GM12874 (cell line): Measurements from ENCODE around the gene COG3.

ENCODE experiments used
- TF ChIP-seq, protein P1 (sequence below): IDR thresholded peaks from 2 replicates; pipeline ENCODE4 v1.5.1; 2011; ENCODE audit warnings: low read depth, mild to moderate bottlenecking, control low read depth, low read length, moderate library complexity; ENCODE audit not compliant: insufficient read depth

The COG3 gene

DNA sequence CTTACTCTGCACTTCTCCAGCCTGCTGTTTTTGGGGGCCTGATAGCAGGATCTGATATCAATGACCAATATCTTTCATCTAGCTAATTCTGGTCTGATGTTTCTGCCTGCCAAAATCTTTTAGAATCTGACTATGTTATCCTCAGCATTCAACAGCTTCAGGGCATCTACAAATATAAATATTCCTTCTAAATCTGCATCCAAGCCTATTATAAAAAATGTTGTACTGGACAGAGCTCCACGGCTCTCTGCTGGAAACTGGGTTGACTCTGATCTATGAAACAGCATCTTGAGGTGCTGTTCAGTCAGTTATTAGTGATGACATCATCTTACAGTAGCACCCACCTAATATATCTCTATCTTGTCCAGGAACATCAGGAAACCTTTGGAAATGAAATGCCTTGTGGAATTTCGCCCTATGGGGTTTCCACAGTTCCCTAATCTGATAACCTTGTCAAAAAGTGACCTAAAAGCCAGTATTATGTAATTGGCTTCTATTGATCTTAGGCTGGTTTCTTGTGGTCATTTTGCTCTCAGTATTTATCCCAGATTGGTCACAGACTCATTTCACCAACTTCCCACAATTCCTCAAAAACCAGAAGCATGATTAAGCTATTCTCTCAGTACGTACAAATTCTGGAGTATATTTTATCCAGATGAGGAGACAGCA is 117.8 kb downstream of the COG3 start:
- TF ChIP-seq, protein P1, sequence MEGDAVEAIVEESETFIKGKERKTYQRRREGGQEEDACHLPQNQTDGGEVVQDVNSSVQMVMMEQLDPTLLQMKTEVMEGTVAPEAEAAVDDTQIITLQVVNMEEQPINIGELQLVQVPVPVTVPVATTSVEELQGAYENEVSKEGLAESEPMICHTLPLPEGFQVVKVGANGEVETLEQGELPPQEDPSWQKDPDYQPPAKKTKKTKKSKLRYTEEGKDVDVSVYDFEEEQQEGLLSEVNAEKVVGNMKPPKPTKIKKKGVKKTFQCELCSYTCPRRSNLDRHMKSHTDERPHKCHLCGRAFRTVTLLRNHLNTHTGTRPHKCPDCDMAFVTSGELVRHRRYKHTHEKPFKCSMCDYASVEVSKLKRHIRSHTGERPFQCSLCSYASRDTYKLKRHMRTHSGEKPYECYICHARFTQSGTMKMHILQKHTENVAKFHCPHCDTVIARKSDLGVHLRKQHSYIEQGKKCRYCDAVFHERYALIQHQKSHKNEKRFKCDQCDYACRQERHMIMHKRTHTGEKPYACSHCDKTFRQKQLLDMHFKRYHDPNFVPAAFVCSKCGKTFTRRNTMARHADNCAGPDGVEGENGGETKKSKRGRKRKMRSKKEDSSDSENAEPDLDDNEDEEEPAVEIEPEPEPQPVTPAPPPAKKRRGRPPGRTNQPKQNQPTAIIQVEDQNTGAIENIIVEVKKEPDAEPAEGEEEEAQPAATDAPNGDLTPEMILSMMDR: no peak

DNA sequence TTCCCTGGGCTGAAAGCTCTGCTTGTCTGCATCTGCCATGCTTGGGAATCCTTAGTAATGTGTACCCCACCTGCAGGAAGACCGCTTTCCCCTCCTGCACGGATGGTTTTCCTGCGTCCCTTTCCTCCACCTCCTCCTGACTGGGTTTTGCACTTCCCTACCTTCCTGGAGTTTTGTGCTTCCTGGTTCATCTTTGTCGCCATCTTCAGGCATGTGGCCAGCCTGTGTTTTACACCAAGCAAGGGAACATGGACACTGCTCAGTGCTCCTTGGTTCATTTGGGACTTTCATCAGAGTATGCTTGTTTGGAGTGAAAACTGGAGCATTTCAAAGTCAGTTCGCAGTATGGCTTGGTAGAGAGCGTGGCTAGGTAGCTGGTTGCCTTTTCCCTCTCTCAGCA is 120.1 kb downstream of the COG3 start:
- TF ChIP-seq, protein P1: no peak
